Esophagus muscularis mucosa (tissue), 3 donors: ENCODE results near the gene SOX5.

Source experiments
- EP300 ChIP-seq: sonication (generic); formaldehyde crosslinking; IDR thresholded peaks from one replicate; pipeline ENCODE4 v1.6.1; 2017; ENCODE audit warnings: antibody characterized with exemption
- TF ChIP-seq, protein P1 (sequence below), 3 experiments: fragments of 200-600 bp in 2 of 3; fragments of 450-650 bp in 1 of 3; sonication (generic) in 2 of 3; IDR thresholded peaks; one replicate each; pipeline ENCODE4 v1.5.1; 2017 to 2019; ENCODE audit warnings: antibody characterized with exemption in 3 of 3, mild to moderate bottlenecking in 2 of 3, moderate library complexity in 1 of 3

DNA sequence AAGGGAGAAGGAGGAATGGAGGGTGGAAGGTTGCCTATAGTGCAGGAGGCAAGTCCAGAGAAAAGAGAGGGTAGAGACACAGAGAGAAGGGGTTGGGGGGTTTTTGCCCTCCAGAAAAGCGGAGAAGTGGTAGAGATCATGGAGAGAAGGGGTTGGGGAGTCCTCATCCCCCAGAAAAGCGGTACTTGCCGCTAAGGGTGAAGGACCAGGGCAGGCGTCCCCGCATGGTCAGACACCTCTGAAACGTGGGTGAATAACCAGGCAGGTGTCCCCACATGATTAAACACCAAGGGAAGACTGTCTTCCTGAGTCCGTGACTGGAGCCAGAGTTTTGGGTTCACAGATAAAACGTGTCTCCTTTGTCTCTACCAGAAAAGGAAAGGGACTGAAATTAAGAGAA is 439.0 kb downstream of the SOX5 start:
- no peak for TF ChIP-seq EP300
- TF ChIP-seq, protein P1, sequence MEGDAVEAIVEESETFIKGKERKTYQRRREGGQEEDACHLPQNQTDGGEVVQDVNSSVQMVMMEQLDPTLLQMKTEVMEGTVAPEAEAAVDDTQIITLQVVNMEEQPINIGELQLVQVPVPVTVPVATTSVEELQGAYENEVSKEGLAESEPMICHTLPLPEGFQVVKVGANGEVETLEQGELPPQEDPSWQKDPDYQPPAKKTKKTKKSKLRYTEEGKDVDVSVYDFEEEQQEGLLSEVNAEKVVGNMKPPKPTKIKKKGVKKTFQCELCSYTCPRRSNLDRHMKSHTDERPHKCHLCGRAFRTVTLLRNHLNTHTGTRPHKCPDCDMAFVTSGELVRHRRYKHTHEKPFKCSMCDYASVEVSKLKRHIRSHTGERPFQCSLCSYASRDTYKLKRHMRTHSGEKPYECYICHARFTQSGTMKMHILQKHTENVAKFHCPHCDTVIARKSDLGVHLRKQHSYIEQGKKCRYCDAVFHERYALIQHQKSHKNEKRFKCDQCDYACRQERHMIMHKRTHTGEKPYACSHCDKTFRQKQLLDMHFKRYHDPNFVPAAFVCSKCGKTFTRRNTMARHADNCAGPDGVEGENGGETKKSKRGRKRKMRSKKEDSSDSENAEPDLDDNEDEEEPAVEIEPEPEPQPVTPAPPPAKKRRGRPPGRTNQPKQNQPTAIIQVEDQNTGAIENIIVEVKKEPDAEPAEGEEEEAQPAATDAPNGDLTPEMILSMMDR (IDR thresholded peaks at IDR 0.05) = no peak
